SK-N-MC (cell line): ENCODE results near the gene TNIK.

Experiments
- DNase-seq: peaks from one replicate; pipeline ENCODE4 v3.0.0-alpha.2; 2011; ENCODE audit warnings: low read depth, low spot score
- H3K27ac ChIP-seq: fragments of 200-600 bp; sonication (generic); 2 replicates; pipeline ENCODE4 v1.5.1; 2016; ENCODE audit warnings: mixed run types
- H3K36me3 ChIP-seq: fragments of 200-600 bp; sonication (generic); 2 replicates; pipeline ENCODE4 v1.6.1; 2017; ENCODE audit warnings: antibody characterized with exemption, low read length, mixed read lengths; ENCODE audit not compliant: insufficient read depth
- H3K4me3 ChIP-seq: fragments of 200-600 bp; sonication (generic); 2 replicates; pipeline ENCODE4 v1.5.1; 2016
- H3K9ac ChIP-seq: fragments of 200-600 bp; sonication (generic); 2 replicates; pipeline ENCODE4 v1.8.0; 2017; ENCODE audit warnings: mixed run types, mixed read lengths; ENCODE audit not compliant: insufficient read length
- H3K9me3 ChIP-seq: fragments of 200-600 bp; sonication (generic); 2 replicates; pipeline ENCODE4 v1.6.1; 2017; ENCODE audit warnings: low read depth, mild to moderate bottlenecking, antibody characterized with exemption, low read length, moderate library complexity, mixed read lengths
- EZH2 ChIP-seq: fragments of 200-600 bp; sonication (generic); IDR thresholded peaks from one replicate; pipeline ENCODE4 v1.6.1; 2017; ENCODE audit warnings: antibody characterized with exemption
- FOXP2 ChIP-seq: optimal IDR thresholded peaks from 2 replicates; pipeline ENCODE3; 2011; ENCODE audit warnings: mild to moderate bottlenecking, moderate library complexity; ENCODE audit not compliant: insufficient read depth; ENCODE audit errors: extremely low read length, control extremely low read depth
- POLR2AphosphoS5 ChIP-seq: IDR thresholded peaks from 2 replicates; pipeline ENCODE4 v1.6.1; 2012; ENCODE audit warnings: mild to moderate bottlenecking, low read depth, low read length, borderline replicate concordance

Gene TNIK

DNA sequence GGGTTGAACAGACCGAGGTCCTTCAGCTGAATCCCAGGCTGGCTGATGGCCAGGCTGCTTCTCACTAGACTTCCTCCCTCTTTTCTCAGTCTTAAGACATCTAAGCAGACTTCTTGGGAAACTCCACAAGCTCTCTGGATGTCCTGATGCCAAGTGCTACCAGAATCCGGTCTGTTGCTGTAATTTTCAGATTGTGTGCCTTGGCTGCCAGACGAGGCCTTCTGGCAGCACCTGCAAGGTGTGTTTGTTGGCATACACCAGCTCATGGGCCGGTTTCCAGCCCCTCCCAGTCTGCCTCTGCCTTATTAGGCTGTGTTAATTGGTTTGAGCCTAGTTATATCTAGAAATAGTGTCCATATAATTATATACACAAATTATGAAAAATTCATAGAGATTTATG is 120.6 kb downstream of the TNIK start:
- H3K27ac ChIP-seq, result no peak overlapping the region
- H3K9me3 ChIP-seq, result no peaks in the 10 kb centered on the region
- H3K36me3 ChIP-seq, result no peaks in the 10 kb centered on the region
- DNase-seq, result no peak
- no peak overlapping the region for H3K9ac ChIP-seq
- TF ChIP-seq FOXP2, result no peak
- no peak for TF ChIP-seq EZH2
- no peak for TF ChIP-seq POLR2AphosphoS5
- H3K4me3 ChIP-seq, result no peak overlapping the region

DNA sequence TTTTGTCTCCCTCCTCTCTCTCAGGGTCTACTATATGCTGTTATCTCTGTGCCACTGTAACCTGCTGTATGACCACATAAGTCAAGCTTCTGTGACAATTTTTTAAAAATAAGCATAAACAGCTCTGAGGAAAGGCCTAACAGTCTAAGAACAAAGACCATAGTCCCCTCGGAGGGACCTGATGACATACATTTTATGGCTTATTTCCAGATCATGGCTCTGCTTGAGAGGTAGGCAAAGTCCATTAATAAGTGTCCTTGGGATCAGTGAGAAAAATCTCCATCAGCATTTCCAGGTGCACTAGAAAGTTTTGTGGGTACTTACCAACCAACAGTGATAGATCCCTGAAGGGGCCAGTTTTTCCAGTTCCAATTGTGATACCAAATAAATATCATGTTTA is 123.8 kb downstream of the TNIK start:
- no peaks in the 10 kb centered on the region for H3K36me3 ChIP-seq
- no peak overlapping the region for H3K4me3 ChIP-seq
- no peak for DNase-seq
- no peaks in the 10 kb centered on the region for H3K9me3 ChIP-seq
- TF ChIP-seq POLR2AphosphoS5, result no peak
- no peak for TF ChIP-seq FOXP2
- TF ChIP-seq EZH2, result no peak
- no peak overlapping the region for H3K9ac ChIP-seq
- no peak overlapping the region for H3K27ac ChIP-seq

DNA sequence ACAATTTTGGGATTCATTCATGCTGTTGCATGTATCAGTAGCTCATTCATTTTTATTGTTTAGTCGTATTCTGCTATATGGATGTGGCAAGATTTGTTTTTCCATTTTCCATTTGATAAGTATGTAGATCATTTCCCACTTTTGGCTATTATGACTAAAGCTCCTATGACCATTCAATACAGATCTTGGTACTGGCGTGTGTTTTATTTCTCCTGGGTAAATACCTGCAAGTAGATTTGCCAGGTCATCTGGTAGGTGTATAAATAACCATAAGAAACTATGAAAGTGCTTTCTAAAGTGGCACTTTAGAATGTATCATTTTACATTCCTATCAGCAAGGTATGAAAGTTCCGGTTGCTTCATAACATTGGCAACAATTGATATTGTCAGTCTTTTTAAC is 124.6 kb downstream of the TNIK start:
- no peak for DNase-seq
- no peaks in the 10 kb centered on the region for H3K36me3 ChIP-seq
- H3K9me3 ChIP-seq, result no peaks in the 10 kb centered on the region
- TF ChIP-seq FOXP2, result no peak
- TF ChIP-seq EZH2, result no peak
- TF ChIP-seq POLR2AphosphoS5, result no peak
- no peak overlapping the region for H3K9ac ChIP-seq
- H3K4me3 ChIP-seq, result no peak overlapping the region
- no peak overlapping the region for H3K27ac ChIP-seq

GRCh38 chr3:171334465-171334811 is 125.8 kb downstream of the TNIK start:
- Histone ChIP-seq H3K4me3 (no peak overlapping the region), H3K36me3 (no peaks in the 10 kb centered on the region), H3K27ac (no peak overlapping the region), H3K9ac (no peak overlapping the region), H3K9me3 (no peaks in the 10 kb centered on the region)
- TF ChIP-seq POLR2AphosphoS5, result no peak
- TF ChIP-seq EZH2, result no peak
- TF ChIP-seq FOXP2, result no peak
- no peak for DNase-seq

DNA sequence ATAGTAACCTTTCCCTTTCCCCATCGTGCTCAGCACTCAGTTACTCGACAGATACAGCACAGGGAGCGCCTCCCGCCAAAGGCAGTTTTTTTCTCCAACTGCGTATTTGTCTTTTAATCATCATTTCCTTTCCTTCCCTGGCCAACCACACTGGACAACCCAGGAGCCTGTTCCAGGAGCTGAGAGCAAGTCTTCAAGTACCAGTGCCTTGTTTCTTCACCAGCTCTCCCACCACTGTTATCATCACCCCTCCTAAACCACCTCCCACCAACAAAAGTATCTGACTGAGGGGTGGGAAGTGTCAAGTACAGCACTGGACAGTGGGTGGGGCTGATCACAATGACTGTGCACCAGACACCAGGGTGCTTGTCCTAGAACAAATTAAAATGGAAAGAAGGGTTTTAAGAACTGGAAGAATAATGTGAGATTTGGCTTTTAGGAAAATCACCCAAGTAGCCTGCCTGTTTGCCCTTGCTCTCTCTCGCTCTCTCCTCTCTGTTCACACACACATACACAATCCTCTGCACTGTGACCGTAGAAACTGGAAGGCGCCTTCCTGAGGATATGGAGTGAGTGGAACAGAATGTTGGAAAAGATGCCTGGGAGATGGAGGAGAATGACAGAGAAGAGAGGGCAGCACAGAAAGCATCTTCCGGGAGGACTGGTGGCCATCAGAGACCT is 126.3 kb downstream of the TNIK start:
- no peak for DNase-seq
- Histone ChIP-seq H3K27ac (no peak overlapping the region), H3K4me3 (no peak overlapping the region), H3K36me3 (no peaks in the 10 kb centered on the region), H3K9ac (no peak overlapping the region), H3K9me3 (no peaks in the 10 kb centered on the region)
- TF ChIP-seq FOXP2 (no peak), EZH2 (no peak), POLR2AphosphoS5 (no peak)

DNA sequence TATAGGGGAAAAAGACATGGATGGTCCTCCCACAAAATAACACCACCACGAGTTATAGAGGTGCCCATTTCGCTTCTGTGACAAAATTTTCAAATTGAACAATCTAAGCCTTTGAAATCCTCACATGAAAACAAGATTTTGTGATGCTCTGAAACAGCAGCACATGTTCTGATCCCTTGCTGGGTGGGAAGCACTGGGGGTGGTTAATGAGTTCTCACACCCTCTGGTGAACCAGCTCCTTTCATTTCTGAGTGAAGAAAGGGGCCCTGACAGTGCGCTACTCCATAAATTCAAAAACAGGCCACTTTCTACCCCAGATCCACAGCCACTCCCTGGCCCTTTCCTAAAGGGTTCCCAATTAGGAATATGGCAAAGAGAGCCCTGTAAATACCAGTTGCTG is 129.3 kb downstream of the TNIK start:
- Histone ChIP-seq H3K27ac (no peak overlapping the region), H3K36me3 (no peaks in the 10 kb centered on the region), H3K9ac (no peak overlapping the region), H3K4me3 (no peak overlapping the region), H3K9me3 (no peaks in the 10 kb centered on the region)
- DNase-seq, result no peak
- TF ChIP-seq FOXP2, result no peak
- no peak for TF ChIP-seq POLR2AphosphoS5
- no peak for TF ChIP-seq EZH2

- H3K36me3 ChIP-seq, result no peaks in the 10 kb centered on the region
- TF ChIP-seq POLR2AphosphoS5, result no peak
- no peak for TF ChIP-seq FOXP2
- TF ChIP-seq EZH2, result no peak
- H3K9me3 ChIP-seq, result no peaks in the 10 kb centered on the region
- H3K4me3 ChIP-seq, result no peak overlapping the region
- 0 out of 2 replicates have a peak overlapping the region, but pooled peaks have one; percentile 14 for H3K27ac ChIP-seq
- no peak for DNase-seq
- no peak overlapping the region for H3K9ac ChIP-seq
Measured at GRCh38 chr3:171329746-171330145, 130.5 kb downstream of the TNIK start.

DNA sequence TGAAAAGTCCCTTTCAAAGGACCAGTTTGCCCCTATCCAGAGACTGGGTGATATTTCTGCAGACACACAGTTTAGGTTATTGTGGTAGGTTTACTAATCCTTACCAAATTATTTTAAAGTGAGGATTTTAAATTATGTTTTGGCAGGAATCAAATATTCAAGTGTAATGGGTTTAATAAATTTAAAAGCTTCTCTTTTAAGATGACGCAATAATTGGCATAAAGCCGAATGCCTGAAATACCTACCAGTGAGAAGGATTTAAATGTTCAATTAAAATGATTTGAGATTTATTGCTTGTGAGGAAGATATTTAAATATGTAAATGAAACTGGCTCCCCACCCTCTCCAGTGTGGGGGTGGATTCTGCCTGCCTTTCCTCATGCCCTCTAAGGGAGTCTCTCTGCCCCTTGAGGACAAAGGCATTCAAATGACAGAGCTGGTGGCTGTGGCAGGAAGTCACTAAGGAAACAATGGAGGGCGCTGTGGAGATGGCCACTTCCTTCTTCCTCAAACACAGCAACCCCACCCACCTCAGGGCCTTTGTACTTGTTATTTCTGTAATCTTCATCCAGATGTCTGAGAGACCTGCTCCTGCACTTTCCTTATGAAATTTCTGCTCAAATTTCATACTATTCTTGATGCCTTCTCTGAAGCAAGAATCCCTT is 131.7 kb downstream of the TNIK start:
- peak; percentile 69 for DNase-seq
- H3K36me3 ChIP-seq, result no peaks in the 10 kb centered on the region
- no peaks in the 10 kb centered on the region for H3K9me3 ChIP-seq
- TF ChIP-seq EZH2, result no peak
- TF ChIP-seq POLR2AphosphoS5, result peak; percentile 20; the same call in 1 of the 2 replicates
- TF ChIP-seq FOXP2, result no peak
- H3K27ac ChIP-seq, result peak overlapping the region; percentile 57; the same call in 1 of the 2 replicates
- H3K9ac ChIP-seq, result peak overlapping the region; percentile 13
- H3K4me3 ChIP-seq, result peak overlapping the region; percentile 28

- Histone ChIP-seq H3K27ac (no peak overlapping the region), H3K4me3 (no peak overlapping the region), H3K9me3 (no peaks in the 10 kb centered on the region), H3K36me3 (no peaks in the 10 kb centered on the region), H3K9ac (no peak overlapping the region)
- TF ChIP-seq POLR2AphosphoS5 (no peak), EZH2 (no peak), FOXP2 (no peak)
- DNase-seq, result no peak
Measured at GRCh38 chr3:171327441-171328174, 132.6 kb downstream of the TNIK start.
